GM19099 (cell line): Measurements from ENCODE around the gene PELO.

Source experiments
- POLR2A ChIP-seq: IDR thresholded peaks from 3 replicates; pipeline ENCODE4 v1.6.1; 2011; ENCODE audit warnings: low read depth; ENCODE audit not compliant: insufficient read length; ENCODE audit errors: extremely low read depth

Gene PELO

GRCh38 chr5:52787600-52788504, at the start of gene PELO, which contains the start of gene ITGA1:
TSS of gene PELO (plus strand) at chr5:52787916. CDS start at chr5:52800395, 12,479 bp downstream.
TSS of gene ITGA1 (plus strand) at chr5:52787916. CDS start at chr5:52788354, 438 bp downstream.
- peak; percentile 29 for TF ChIP-seq POLR2A

GRCh38 chr5:52738095-52738506, 49.6 kb upstream of the PELO start:
- no peak for TF ChIP-seq POLR2A

- no peak for TF ChIP-seq POLR2A
Observed at GRCh38 chr5:52740007-52740406, 47.7 kb upstream of the PELO start.

- no peak for TF ChIP-seq POLR2A
Observed at GRCh38 chr5:52743012-52743411, 44.7 kb upstream of the PELO start.

GRCh38 chr5:52743529-52743928, 44.2 kb upstream of the PELO start:
- no peak for TF ChIP-seq POLR2A

- no peak for TF ChIP-seq POLR2A
Observed at GRCh38 chr5:52743970-52744369, 43.7 kb upstream of the PELO start.

- no peak for TF ChIP-seq POLR2A
Observed at GRCh38 chr5:52746539-52746938, 41.2 kb upstream of the PELO start.

GRCh38 chr5:52748590-52748989, 39.1 kb upstream of the PELO start:
- no peak for TF ChIP-seq POLR2A

GRCh38 chr5:52749666-52750065, 38.0 kb upstream of the PELO start:
- no peak for TF ChIP-seq POLR2A

GRCh38 chr5:52751137-52751536, 36.6 kb upstream of the PELO start:
- TF ChIP-seq POLR2A = no peak

- TF ChIP-seq POLR2A = no peak
Observed at GRCh38 chr5:52754051-52754450, 33.7 kb upstream of the PELO start.

- TF ChIP-seq POLR2A = no peak
Observed at GRCh38 chr5:52757527-52757926, 30.2 kb upstream of the PELO start.

- no peak for TF ChIP-seq POLR2A
Observed at GRCh38 chr5:52758014-52758413, 29.7 kb upstream of the PELO start.

GRCh38 chr5:52759331-52759730, 28.4 kb upstream of the PELO start:
- TF ChIP-seq POLR2A = no peak

GRCh38 chr5:52760695-52761366, 26.9 kb upstream of the PELO start:
- TF ChIP-seq POLR2A = no peak

GRCh38 chr5:52767217-52767743, 20.4 kb upstream of the PELO start:
- TF ChIP-seq POLR2A = no peak
